BJ (cell line): Measurements from ENCODE around the gene PSG1. TPM values are rescaled to one million over a fixed set of nuclear protein-coding genes. Genes with fewer than 3 reads are reported as not detected.
A peak's percentile ranks its signal among the peaks of the same experiment; 100 is the strongest.
"Not testable (repeated sequence)": the region's sequence is repeated elsewhere in the genome, so short reads cannot be mapped to it uniquely, and the experiment has no call there.

Experiments
- CTCF ChIA-PET: fragments of 350-600 bp; formaldehyde crosslinking; extraction: SDS; loops from one replicate; lab custom pipeline; 2021; ENCODE audit warnings: antibody characterized with exemption, inconsistent platforms; lab: Yijun Ruan, JAX
- POLR2A ChIA-PET: fragments of 300-600 bp; sonication (Branson Sonifier 250); formaldehyde crosslinking; extraction: SDS; loops from one replicate; lab custom pipeline; 2021; ENCODE audit warnings: antibody characterized with exemption; lab: Charles Lee
- DNase-seq: peaks from one replicate; pipeline ENCODE4 v3.0.0-alpha.2; 2011; ENCODE audit warnings: low read depth
- H3K27me3 ChIP-seq: 2 replicates; pipeline ENCODE4 v1.6.0; 2011; ENCODE audit warnings: low read length; ENCODE audit not compliant: control insufficient read depth, insufficient read depth
- H3K36me3 ChIP-seq: 2 replicates; pipeline ENCODE4 v1.5.1; 2011; ENCODE audit warnings: low read length; ENCODE audit not compliant: control insufficient read depth, insufficient read depth
- H3K4me3 ChIP-seq: 2 replicates; pipeline ENCODE4 v1.5.1; 2011; ENCODE audit warnings: low read depth, mild to moderate bottlenecking, control low read depth, low read length
- polyA plus RNA-seq: library from polyadenylated mRNA; depleted of rRNA; stranded (reverse); fragments of >200 nt; gene quantifications from 2 replicates; pipeline ENCODE4 v1.2.3, GENCODE V29; 2011
- TF ChIP-seq, protein P1 (sequence below): IDR thresholded peaks from 2 replicates; pipeline ENCODE4 v1.5.1; 2011; ENCODE audit warnings: low read depth, mild to moderate bottlenecking, control low read depth, inconsistent platforms, low read length, moderate library complexity; ENCODE audit not compliant: insufficient read depth

Gene PSG1
- polyA plus RNA-seq, 1 experiment: 14.4 TPM

DNA sequence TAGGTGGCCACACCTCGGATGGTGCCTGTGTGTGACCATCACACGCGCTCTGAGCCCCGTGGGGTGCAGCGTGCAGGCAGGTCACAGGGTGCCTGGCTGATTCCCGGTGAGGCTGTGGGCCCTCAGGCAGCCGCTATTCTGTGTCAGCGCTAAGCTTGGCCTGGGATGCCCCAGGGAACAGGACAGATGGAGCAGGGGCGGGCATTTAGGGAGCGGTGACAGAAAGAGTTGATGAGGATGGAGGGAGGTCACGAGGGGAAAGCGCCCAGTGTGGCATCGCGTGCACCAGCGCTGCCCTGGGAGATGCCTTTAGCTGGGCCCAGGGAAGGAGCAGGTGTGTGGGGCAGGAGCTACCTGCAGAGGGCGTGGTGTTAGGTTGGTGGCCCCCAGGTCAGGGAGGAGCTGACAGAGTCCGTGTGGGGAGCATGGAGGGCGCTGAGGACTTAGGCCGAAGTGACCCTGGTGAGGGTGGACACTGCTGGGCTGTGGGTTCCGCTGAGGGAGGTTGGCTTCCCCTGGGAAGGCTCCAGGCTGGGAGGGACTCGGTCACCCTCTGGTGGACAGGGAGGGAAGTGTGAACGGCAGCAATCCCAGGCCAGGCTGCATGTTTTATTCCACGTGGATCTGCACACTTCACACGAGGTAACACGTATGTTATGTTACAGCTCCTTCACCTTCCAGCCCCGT lies 39.7 kb upstream of the PSG1 start:
- H3K27me3 ChIP-seq, DNase-seq, H3K36me3 ChIP-seq, H3K4me3 ChIP-seq, POLR2A ChIA-PET: not testable (repeated sequence)
- CTCF ChIA-PET: interaction anchor here (0.8 to 1.5 kb wide), 2 partner anchors 32 to 126 kb away, joined by 3 to 5 read pairs; no protein-coding TSS in a partner anchor
- TF ChIP-seq, protein P1, sequence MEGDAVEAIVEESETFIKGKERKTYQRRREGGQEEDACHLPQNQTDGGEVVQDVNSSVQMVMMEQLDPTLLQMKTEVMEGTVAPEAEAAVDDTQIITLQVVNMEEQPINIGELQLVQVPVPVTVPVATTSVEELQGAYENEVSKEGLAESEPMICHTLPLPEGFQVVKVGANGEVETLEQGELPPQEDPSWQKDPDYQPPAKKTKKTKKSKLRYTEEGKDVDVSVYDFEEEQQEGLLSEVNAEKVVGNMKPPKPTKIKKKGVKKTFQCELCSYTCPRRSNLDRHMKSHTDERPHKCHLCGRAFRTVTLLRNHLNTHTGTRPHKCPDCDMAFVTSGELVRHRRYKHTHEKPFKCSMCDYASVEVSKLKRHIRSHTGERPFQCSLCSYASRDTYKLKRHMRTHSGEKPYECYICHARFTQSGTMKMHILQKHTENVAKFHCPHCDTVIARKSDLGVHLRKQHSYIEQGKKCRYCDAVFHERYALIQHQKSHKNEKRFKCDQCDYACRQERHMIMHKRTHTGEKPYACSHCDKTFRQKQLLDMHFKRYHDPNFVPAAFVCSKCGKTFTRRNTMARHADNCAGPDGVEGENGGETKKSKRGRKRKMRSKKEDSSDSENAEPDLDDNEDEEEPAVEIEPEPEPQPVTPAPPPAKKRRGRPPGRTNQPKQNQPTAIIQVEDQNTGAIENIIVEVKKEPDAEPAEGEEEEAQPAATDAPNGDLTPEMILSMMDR: peak; percentile 49

GRCh38 chr19:42918377-42919069 lies 39.0 kb upstream of the PSG1 start:
- DNase-seq, H3K27me3 ChIP-seq, H3K36me3 ChIP-seq, POLR2A ChIA-PET, H3K4me3 ChIP-seq: not testable (repeated sequence)
- CTCF ChIA-PET: interaction anchor here (0.8 to 1.5 kb wide), 3 partner anchors 31 to 165 kb away, joined by 3 to 5 read pairs (median 3); no protein-coding TSS in a partner anchor

GRCh38 chr19:42917634-42918033 lies 38.1 kb upstream of the PSG1 start, which contains the start of gene PSG6:
TSS of gene PSG6 (minus strand) at chr19:42917894. CDS start at chr19:42917792, 102 bp downstream.
- CTCF ChIA-PET: interaction anchor here (1.5 kb wide), 1 partner anchor 124 kb away, joined by 5 read pairs; no protein-coding TSS in a partner anchor
- H3K27me3 ChIP-seq, POLR2A ChIA-PET, H3K36me3 ChIP-seq, H3K4me3 ChIP-seq, DNase-seq: not testable (repeated sequence)

- H3K4me3 ChIP-seq, H3K27me3 ChIP-seq, DNase-seq, POLR2A ChIA-PET, CTCF ChIA-PET, H3K36me3 ChIP-seq: not testable (repeated sequence)
Observed at GRCh38 chr19:42916931-42917330, 37.4 kb upstream of the PSG1 start.

- H3K4me3 ChIP-seq, DNase-seq, H3K36me3 ChIP-seq, H3K27me3 ChIP-seq, CTCF ChIA-PET: not testable (repeated sequence)
- POLR2A ChIA-PET: interaction anchor here (0.6 kb wide), 1 partner anchor 108 kb away, joined by 3 read pairs; no protein-coding TSS in a partner anchor
Observed at GRCh38 chr19:42913516-42913915, 34.0 kb upstream of the PSG1 start.

DNA sequence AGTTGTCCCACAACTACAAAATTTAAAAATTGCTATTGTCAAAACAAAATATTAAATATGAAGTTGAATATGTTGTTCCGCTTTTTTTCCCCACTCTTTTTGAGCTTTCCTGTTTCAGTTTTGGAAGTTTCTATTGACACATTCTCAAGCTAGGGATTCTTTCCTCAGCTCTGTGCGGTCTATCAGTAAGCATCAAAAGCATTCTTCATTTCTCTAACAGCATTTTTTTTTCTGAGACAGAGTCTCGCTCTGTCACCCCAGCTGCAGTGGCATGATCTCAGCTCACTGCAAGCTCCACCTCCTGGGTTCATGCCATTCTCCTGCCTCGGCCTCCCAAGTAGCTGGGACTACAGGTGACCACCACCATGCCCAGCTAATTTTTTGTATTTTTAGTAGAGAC lies 33.4 kb upstream of the PSG1 start:
- CTCF ChIA-PET, H3K27me3 ChIP-seq, DNase-seq, H3K4me3 ChIP-seq, H3K36me3 ChIP-seq, POLR2A ChIA-PET: not testable (repeated sequence)

GRCh38 chr19:42911731-42912130 lies 32.2 kb upstream of the PSG1 start:
- POLR2A ChIA-PET, H3K27me3 ChIP-seq, CTCF ChIA-PET: not testable (repeated sequence)

GRCh38 chr19:42906162-42906561 lies 26.6 kb upstream of the PSG1 start:
- DNase-seq, H3K36me3 ChIP-seq, H3K4me3 ChIP-seq, CTCF ChIA-PET, POLR2A ChIA-PET, H3K27me3 ChIP-seq: not testable (repeated sequence)

More at GRCh38 chr19:42911731-42912130, 32.2 kb upstream of the PSG1 start:
- H3K4me3 ChIP-seq, DNase-seq, H3K36me3 ChIP-seq: not testable (repeated sequence)

GRCh38 chr19:42900561-42900960 lies 21.0 kb upstream of the PSG1 start:
- CTCF ChIA-PET: interaction anchor here (1.1 to 1.7 kb wide), 2 partner anchors 15 to 22 kb away, joined by 4 to 9 read pairs; no protein-coding TSS in a partner anchor
- POLR2A ChIA-PET, H3K4me3 ChIP-seq, H3K27me3 ChIP-seq, DNase-seq, H3K36me3 ChIP-seq: not testable (repeated sequence)

GRCh38 chr19:42899674-42900073 lies 20.2 kb upstream of the PSG1 start:
- H3K36me3 ChIP-seq, H3K27me3 ChIP-seq, DNase-seq, POLR2A ChIA-PET, H3K4me3 ChIP-seq: not testable (repeated sequence)
- CTCF ChIA-PET: interaction anchor here (1.1 to 1.7 kb wide), 2 partner anchors 15 to 23 kb away, joined by 4 to 9 read pairs; no protein-coding TSS in a partner anchor

DNA sequence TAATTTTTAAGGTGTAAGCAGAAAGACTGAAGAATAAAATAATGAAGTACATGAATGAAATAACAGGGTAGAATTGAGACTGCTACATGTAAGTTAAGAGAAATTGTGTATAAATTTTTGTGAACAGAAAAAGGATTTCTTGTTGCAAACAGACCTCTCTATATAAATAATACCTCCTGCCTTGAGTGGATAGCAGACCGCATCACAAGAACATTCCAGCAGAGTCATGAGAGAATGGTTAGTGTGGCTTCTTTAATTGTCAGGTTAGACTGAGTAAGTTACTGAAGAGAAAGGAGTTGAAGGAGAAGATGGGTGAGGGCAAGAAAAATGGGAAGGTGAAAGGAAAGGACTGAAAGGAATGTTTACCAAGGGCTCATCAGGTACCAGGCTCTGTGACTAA lies 19.6 kb upstream of the PSG1 start:
- CTCF ChIA-PET, H3K4me3 ChIP-seq, H3K27me3 ChIP-seq, DNase-seq, H3K36me3 ChIP-seq: not testable (repeated sequence)
- POLR2A ChIA-PET: interaction anchor here (0.9 kb wide), 1 partner anchor 13 kb away, joined by 3 read pairs; no protein-coding TSS in a partner anchor
